ENCODE measurements around the gene HNRNPC.
"Not testable (repeated sequence)": the region's sequence is repeated elsewhere in the genome, so short reads cannot be mapped to it uniquely, and the experiment has no call there.

The HNRNPC gene

GRCh38 chr14:21308132-21308478 lies 38.9 kb upstream of the HNRNPC start:
- TF ChIP-seq CTCF (conservative IDR thresholded peaks at IDR 0.05) (no peak), ZFX (IDR thresholded peaks at IDR 0.05) (no peak)
- peak overlapping the region; percentile 82 for H3K27ac ChIP-seq

DNA sequence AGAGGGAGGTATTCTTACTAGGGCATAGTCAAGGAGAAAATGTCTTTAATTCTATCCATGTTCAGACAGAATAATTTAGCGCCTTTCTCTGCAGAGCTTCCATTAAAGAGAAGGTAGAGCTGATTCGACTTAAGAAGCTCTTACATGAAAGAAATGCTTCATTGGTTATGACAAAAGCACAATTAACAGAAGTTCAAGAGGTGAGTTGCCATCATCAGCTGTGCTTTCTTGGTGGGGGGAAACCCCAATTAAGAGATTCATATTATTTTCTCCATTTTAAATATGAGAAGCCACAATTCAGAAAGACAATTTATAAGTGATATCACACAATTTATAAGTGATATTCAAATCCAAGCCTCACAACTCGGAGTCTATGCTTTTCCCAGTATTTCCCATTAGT lies 38.4 kb upstream of the HNRNPC start:
- H3K27ac ChIP-seq: no peak overlapping the region; the same call in 1 of the 2 replicates
- TF ChIP-seq ZFX (IDR thresholded peaks at IDR 0.05) (no peak), CTCF (conservative IDR thresholded peaks at IDR 0.05) (no peak)

- not testable (repeated sequence) for H3K27ac ChIP-seq
These were observed 33.5 kb upstream of the HNRNPC start for GRCh38 chr14:21302836-21303140.

DNA sequence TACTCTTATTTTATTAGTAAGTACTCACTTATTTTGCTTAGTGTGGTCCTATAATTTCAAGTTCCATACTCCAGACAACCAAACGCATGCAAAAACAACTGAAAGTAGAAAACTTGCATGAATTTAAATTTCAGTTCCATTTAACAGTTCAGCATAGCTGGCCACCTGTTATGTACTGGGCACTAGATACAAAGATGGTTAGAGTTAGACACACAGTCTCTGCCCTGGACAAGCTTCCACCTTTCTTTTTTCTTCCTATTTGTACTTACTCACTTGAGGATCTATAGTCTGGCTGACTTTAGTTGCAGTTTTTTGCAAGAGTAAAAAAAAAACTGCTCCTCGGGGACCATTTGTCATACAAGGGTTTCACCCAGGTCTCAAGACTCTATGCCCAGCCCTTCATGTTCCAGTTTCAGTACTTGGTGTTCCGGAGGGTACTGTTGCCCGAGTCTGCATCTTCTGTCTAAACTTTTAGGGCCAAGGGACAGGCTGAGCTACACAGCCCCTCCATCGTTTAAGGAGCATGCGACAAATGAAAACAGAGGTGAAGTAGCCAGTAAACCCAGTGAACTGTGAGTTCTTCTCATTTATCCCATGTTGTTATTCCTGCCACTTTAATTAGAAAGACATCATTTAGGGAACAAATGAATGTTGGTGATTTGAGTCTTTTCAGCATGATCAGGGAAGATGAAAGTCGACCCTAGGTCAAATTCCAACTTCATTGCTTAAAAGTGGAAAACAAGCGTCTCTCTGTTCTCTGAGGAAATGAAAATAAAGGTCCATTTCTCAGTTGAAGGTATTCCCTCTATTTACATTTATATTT lies 33.0 kb upstream of the HNRNPC start:
- H3K27ac ChIP-seq: no peak overlapping the region
- no peak for TF ChIP-seq CTCF (conservative IDR thresholded peaks at IDR 0.05)
- TF ChIP-seq ZFX (IDR thresholded peaks at IDR 0.05): no peak

DNA sequence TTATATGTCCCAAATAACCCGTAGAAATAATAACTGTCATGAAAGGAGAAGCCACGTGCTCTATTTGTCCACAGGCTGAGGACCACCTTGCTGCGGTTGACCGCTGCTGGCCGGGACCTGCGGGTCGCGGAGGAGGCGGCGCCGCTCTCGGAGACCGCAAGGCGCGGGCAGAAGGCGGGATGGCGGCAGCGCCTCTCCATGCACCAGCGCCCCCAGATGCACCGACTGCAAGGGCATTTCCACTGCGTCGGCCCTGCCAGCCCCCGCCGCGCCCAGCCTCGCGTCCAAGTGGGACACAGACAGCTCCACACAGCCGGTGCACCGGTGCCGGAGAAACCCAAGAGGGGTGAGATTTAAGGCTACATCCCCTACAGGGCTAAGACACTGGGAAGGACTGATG lies 31.6 kb upstream of the HNRNPC start:
- H3K27ac ChIP-seq: no peak overlapping the region
- no peak for TF ChIP-seq CTCF (conservative IDR thresholded peaks at IDR 0.05)
- no peak for TF ChIP-seq ZFX (IDR thresholded peaks at IDR 0.05)

DNA sequence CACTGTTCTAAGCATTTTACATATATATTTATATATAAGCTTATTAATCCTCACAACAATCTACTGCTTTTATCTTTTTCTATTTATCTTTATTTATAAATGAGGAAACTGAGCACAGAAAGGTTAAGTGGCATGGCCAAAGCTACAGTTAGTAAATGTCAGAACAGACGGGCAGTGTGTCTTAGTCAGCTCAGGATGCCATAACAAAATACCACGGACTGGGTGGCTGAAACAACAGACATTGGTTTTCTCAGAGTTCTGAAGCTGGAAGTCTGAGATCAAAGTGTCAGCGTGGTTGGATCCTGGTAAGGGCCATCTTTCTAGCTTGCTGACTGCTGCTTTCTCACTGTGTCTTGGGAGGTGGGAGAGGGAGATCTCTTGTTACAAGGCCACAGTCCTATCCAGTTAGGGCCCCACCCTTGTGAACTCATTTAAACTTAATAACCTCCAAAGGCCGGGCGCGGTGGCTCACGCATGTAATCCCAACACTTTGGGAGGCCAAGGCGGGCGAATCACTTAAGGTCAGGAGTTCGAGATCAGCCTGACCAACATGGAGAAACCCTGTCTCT lies 30.4 kb upstream of the HNRNPC start:
- TF ChIP-seq ZFX (IDR thresholded peaks at IDR 0.05) (no peak), CTCF (conservative IDR thresholded peaks at IDR 0.05) (no peak)
- H3K27ac ChIP-seq: no peak overlapping the region

DNA sequence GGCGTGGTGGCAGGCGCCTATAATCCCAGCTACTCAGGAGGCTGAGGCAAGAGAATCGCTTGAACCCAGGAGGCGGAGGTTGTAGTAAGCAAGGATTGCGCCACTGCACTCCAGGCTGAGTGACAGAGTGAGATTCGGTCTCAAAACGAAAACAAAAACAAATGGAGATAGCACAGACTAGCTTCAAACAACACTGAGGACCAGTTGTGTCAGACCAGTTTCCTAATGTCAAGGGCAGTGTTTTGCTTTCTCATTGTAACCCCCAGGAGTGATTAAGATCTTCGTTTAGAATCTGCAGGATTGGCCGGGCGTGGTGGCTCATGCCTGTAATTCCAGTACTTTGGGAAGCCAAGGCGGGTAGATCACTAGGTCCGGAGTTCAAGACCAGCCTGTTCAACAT lies 29.1 kb upstream of the HNRNPC start:
- no peak overlapping the region for H3K27ac ChIP-seq
- TF ChIP-seq ZFX (IDR thresholded peaks at IDR 0.05) (no peak), CTCF (conservative IDR thresholded peaks at IDR 0.05) (no peak)

- not testable (repeated sequence) for H3K27ac ChIP-seq
These were observed 24.8 kb upstream of the HNRNPC start for GRCh38 chr14:21294026-21294425.
